H9 (cell line): ENCODE results near the gene TRERF1. TPM values are rescaled to one million over a fixed set of nuclear protein-coding genes. Genes with fewer than 3 reads are reported as not detected.
A peak's percentile ranks its signal among the peaks of the same experiment; 100 is the strongest.

ENCODE experiments used
- DNase-seq: peaks from one replicate; pipeline ENCODE4 v3.0.0-alpha.2; 2017
- H2AFZ ChIP-seq: one replicate; pipeline ENCODE4 v1.6.1; 2013; ENCODE audit warnings: mild to moderate bottlenecking, low read length, control low read depth, moderate library complexity
- H2AK5ac ChIP-seq: 2 replicates; pipeline ENCODE4 v1.6.1; 2013; ENCODE audit warnings: low read length, control low read depth, mixed read lengths; ENCODE audit not compliant: insufficient read length
- H2BK120ac ChIP-seq: one replicate; pipeline ENCODE4 v1.6.1; 2013; ENCODE audit warnings: low read depth, mild to moderate bottlenecking, low read length, control low read depth, inconsistent platforms; ENCODE audit not compliant: poor library complexity, severe bottlenecking
- H2BK12ac ChIP-seq: 2 replicates; pipeline ENCODE4 v1.6.1; 2013; ENCODE audit warnings: low read length, control low read depth, mixed read lengths, low read depth; ENCODE audit not compliant: insufficient read length
- H2BK15ac ChIP-seq: 2 replicates; pipeline ENCODE4 v1.6.1; 2013; ENCODE audit warnings: low read depth, low read length, control low read depth
- H2BK20ac ChIP-seq: one replicate; pipeline ENCODE4 v1.6.1; 2013; ENCODE audit warnings: low read depth, mild to moderate bottlenecking, low read length, control low read depth, inconsistent platforms; ENCODE audit not compliant: poor library complexity, severe bottlenecking
- H2BK5ac ChIP-seq: 2 replicates; pipeline ENCODE4 v1.6.1; 2013; ENCODE audit warnings: low read length, control low read depth, mixed read lengths; ENCODE audit not compliant: insufficient read length
- H3K14ac ChIP-seq: 2 replicates; pipeline ENCODE4 v1.6.1; 2013; ENCODE audit warnings: low read length, control low read depth; ENCODE audit not compliant: insufficient read depth
- H3K18ac ChIP-seq: 2 replicates; pipeline ENCODE4 v1.6.1; 2013; ENCODE audit warnings: low read depth, mild to moderate bottlenecking, mixed read lengths, low read length, control low read depth; ENCODE audit not compliant: insufficient read length
- H3K23ac ChIP-seq: 2 replicates; pipeline ENCODE4 v1.6.1; 2013; ENCODE audit warnings: low read length, control low read depth, mixed read lengths, low read depth; ENCODE audit not compliant: insufficient read length
- H3K23me2 ChIP-seq: 2 replicates; pipeline ENCODE4 v1.6.1; 2013; ENCODE audit warnings: low read depth, mild to moderate bottlenecking, mixed read lengths, low read length, control low read depth; ENCODE audit not compliant: insufficient read length, poor library complexity, severe bottlenecking
- H3K27ac ChIP-seq: 2 replicates; pipeline ENCODE4 v1.5.1; 2013; ENCODE audit warnings: low read length, control low read depth, mixed read lengths, low read depth; ENCODE audit not compliant: insufficient read length
- H3K27me3 ChIP-seq: 2 replicates; pipeline ENCODE4 v1.6.1; 2013; ENCODE audit warnings: low read length, control low read depth, inconsistent platforms; ENCODE audit not compliant: insufficient read depth
- H3K4ac ChIP-seq: 2 replicates; pipeline ENCODE4 v1.6.1; 2013; ENCODE audit warnings: low read depth, mild to moderate bottlenecking, control low read depth, inconsistent platforms, low read length, moderate library complexity
- H3K4me1 ChIP-seq: 2 replicates; pipeline ENCODE4 v1.6.1; 2013; ENCODE audit warnings: low read length, control low read depth, inconsistent platforms; ENCODE audit not compliant: insufficient read depth
- H3K4me2 ChIP-seq: 2 replicates; pipeline ENCODE4 v1.6.1; 2013; ENCODE audit warnings: low read length, control low read depth, mixed read lengths; ENCODE audit not compliant: insufficient read length, insufficient read depth
- H3K56ac ChIP-seq: 2 replicates; pipeline ENCODE4 v1.6.1; 2013; ENCODE audit warnings: low read depth, mild to moderate bottlenecking, mixed read lengths, low read length, control low read depth; ENCODE audit not compliant: insufficient read length
- H3K79me1 ChIP-seq: 2 replicates; pipeline ENCODE4 v1.6.1; 2013; ENCODE audit warnings: low read depth, mild to moderate bottlenecking, moderate library complexity, low read length, control low read depth, inconsistent platforms; ENCODE audit not compliant: insufficient read depth, poor library complexity, severe bottlenecking
- H3K79me2 ChIP-seq: 2 replicates; pipeline ENCODE4 v1.6.1; 2013; ENCODE audit warnings: low read length, control low read depth, inconsistent platforms; ENCODE audit not compliant: insufficient read depth
- H3K9ac ChIP-seq: 2 replicates; pipeline ENCODE4 v1.6.1; 2013; ENCODE audit warnings: low read length, control low read depth, mixed read lengths; ENCODE audit not compliant: insufficient read length; ENCODE audit errors: extremely low read depth
- H3K9me3 ChIP-seq: one replicate; pipeline ENCODE4 v1.6.1; 2013; ENCODE audit warnings: low read depth, low read length, inconsistent platforms; ENCODE audit not compliant: control insufficient read depth
- H3T11ph ChIP-seq: one replicate; pipeline ENCODE4 v1.6.1; 2013; ENCODE audit warnings: mild to moderate bottlenecking, low read length, control low read depth, inconsistent platforms
- H4K20me1 ChIP-seq: one replicate; pipeline ENCODE4 v1.6.1; 2013; ENCODE audit not compliant: control insufficient read depth, insufficient read length, insufficient read depth
- H4K5ac ChIP-seq: 2 replicates; pipeline ENCODE4 v1.6.1; 2013; ENCODE audit warnings: low read depth, mild to moderate bottlenecking, mixed read lengths, low read length, control low read depth; ENCODE audit not compliant: insufficient read length
- H4K8ac ChIP-seq: replicated peaks from 2 replicates; pipeline ENCODE4 v1.6.1; 2013; ENCODE audit warnings: low read length, control low read depth, mixed read lengths, low read depth; ENCODE audit not compliant: insufficient read length
- H4K91ac ChIP-seq: 2 replicates; pipeline ENCODE4 v1.6.1; 2013; ENCODE audit warnings: low read depth, mild to moderate bottlenecking, moderate library complexity, mixed read lengths, low read length, control low read depth; ENCODE audit not compliant: insufficient read length
- H3K27ac Mint-ChIP-seq, 3 experiments: 2 replicates in 2 of 3; 3 replicates in 1 of 3; pipeline ENCODE4 v1.8.0; 2020 to 2021; ENCODE audit warnings: mixed read lengths in 3 of 3, mild to moderate bottlenecking in 1 of 3, moderate library complexity in 1 of 3
- H3K27me3 Mint-ChIP-seq: 2 replicates; pipeline ENCODE4 v1.8.0; 2021; ENCODE audit warnings: low read depth, mild to moderate bottlenecking, moderate library complexity, mixed read lengths
- H3K36me3 Mint-ChIP-seq, 3 experiments: 2 replicates in 2 of 3; 3 replicates in 1 of 3; pipeline ENCODE4 v1.8.0; 2020 to 2021; ENCODE audit warnings: low read depth in 3 of 3, mixed read lengths in 3 of 3; ENCODE audit not compliant: insufficient read depth in 1 of 3
- H3K4me1 Mint-ChIP-seq, 2 experiments: 2 replicates each; pipeline ENCODE4 v1.8.0; 2020; ENCODE audit warnings: mixed read lengths in 2 of 2
- H3K4me3 Mint-ChIP-seq, 2 experiments: 2 replicates in 1 of 2; 3 replicates in 1 of 2; pipeline ENCODE4 v1.8.0; 2020 to 2021; ENCODE audit warnings: mild to moderate bottlenecking in 2 of 2, mixed read lengths in 2 of 2, moderate library complexity in 1 of 2
- H3K9me3 Mint-ChIP-seq, 2 experiments: 2 replicates in 1 of 2; 3 replicates in 1 of 2; pipeline ENCODE4 v1.8.0; 2020; ENCODE audit warnings: mild to moderate bottlenecking in 2 of 2, mixed read lengths in 2 of 2, moderate library complexity in 1 of 2
- WGBS: extraction: QIAGEN DNeasy Blood & Tissue Kit; methylation state at CpG from one replicate; pipeline ENCODE4 v1.1.7; 2013; ENCODE audit warnings: missing lambda C conversion rate, low lambda C conversion rate, mixed read lengths; ENCODE audit not compliant: insufficient read length; ENCODE audit errors: extremely low coverage; 5-methylcytosine and 5-hydroxymethylcytosine counted together
- total RNA-seq: library from RNA; stranded (reverse); gene quantifications from 2 replicates; pipeline ENCODE4 v1.2.1, GENCODE V29; 2021
- TF ChIP-seq, protein P1 (sequence below): fragments of 200-600 bp; sonication (generic); conservative IDR thresholded peaks from 3 replicates; pipeline ENCODE4 v1.8.0; 2021; ENCODE audit warnings: antibody characterized with exemption, mild to moderate bottlenecking

TRERF1 gene
- total RNA-seq, 1 experiment from 2014 or later = 19.7 TPM

DNA sequence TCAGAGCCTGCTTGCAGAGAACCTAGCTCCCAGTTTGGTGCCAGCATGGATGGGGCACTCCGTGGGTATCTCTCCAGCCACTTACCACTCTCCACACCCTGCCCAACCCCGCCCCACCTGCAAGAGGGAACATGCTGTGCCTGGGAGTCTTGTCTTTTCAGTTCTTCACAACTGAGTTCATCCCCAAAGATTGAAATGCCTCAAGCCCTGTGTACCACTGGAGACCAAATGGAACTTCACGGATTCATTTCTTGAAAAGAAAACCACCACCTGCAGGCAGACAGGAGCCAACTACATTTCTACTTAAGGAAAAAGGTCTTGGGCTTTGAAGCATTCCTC is 50.1 kb downstream of the TRERF1 start:
- Histone ChIP-seq H3K4ac (no peak overlapping the region), H4K5ac (no peak overlapping the region), H3T11ph (no peak overlapping the region), H2BK20ac (no peak overlapping the region), H3K14ac (no peak overlapping the region), H3K18ac (no peak overlapping the region), H2BK15ac (no peak overlapping the region), H3K79me2 (peaks cover 16% of the 10 kb centered on the region; the same call in 1 of the 2 replicates), H3K56ac (no peak overlapping the region), H2BK5ac (no peak overlapping the region), H2AFZ (no peak overlapping the region), H3K79me1 (peaks cover 19% of the 10 kb centered on the region), H3K23ac (no peak overlapping the region), H4K20me1 (no peaks in the 10 kb centered on the region), H4K8ac (no peak overlapping the region), H3K23me2 (no peaks in the 10 kb centered on the region), H3K27ac (no peak overlapping the region), H3K4me2 (no peak overlapping the region), H3K9ac (no peak overlapping the region), H3K4me1 (peaks cover 12% of the 10 kb centered on the region), H2BK120ac (no peak overlapping the region), H3K27me3 (no peaks in the 10 kb centered on the region), H2AK5ac (no peak overlapping the region), H4K91ac (no peak overlapping the region), H2BK12ac (no peak overlapping the region), H3K9me3 (no peaks in the 10 kb centered on the region)
- TF ChIP-seq, protein P1, sequence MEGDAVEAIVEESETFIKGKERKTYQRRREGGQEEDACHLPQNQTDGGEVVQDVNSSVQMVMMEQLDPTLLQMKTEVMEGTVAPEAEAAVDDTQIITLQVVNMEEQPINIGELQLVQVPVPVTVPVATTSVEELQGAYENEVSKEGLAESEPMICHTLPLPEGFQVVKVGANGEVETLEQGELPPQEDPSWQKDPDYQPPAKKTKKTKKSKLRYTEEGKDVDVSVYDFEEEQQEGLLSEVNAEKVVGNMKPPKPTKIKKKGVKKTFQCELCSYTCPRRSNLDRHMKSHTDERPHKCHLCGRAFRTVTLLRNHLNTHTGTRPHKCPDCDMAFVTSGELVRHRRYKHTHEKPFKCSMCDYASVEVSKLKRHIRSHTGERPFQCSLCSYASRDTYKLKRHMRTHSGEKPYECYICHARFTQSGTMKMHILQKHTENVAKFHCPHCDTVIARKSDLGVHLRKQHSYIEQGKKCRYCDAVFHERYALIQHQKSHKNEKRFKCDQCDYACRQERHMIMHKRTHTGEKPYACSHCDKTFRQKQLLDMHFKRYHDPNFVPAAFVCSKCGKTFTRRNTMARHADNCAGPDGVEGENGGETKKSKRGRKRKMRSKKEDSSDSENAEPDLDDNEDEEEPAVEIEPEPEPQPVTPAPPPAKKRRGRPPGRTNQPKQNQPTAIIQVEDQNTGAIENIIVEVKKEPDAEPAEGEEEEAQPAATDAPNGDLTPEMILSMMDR = no peak
- H3K4me3 Mint-ChIP-seq = no peak overlapping the region; a peak in 1 of 5 replicates
- H3K9me3 Mint-ChIP-seq = no peaks in the 10 kb centered on the region
- peaks cover 47 to 58% of the 10 kb centered on the region in 2 experiments for H3K4me1 Mint-ChIP-seq
- H3K36me3 Mint-ChIP-seq = peaks cover 0 to 4% (median 0%) of the 10 kb centered on the region in 3 experiments; a peak in 1 of 7 replicates
- DNase-seq = no peak
- WGBS = no CpG with 5 or more reads among the region's 3 CpGs
- H3K27ac Mint-ChIP-seq = peak overlapping the region in 1 of 3 experiments; percentile 88; a peak in 3 of 7 replicates
- no peaks in the 10 kb centered on the region for H3K27me3 Mint-ChIP-seq
